ENCODE results near the gene ANKRD55. TPM values are rescaled to one million over a fixed set of nuclear protein-coding genes. Genes with fewer than 3 reads are reported as not detected.
"Not testable (repeated sequence)": the region's sequence is repeated elsewhere in the genome, so short reads cannot be mapped to it uniquely, and the experiment has no call there.

Gene ANKRD55
- total and polyA plus RNA-seq, 5 donors from 2014 or later: 4.1 to 9.0 (median 5.7) TPM

DNA sequence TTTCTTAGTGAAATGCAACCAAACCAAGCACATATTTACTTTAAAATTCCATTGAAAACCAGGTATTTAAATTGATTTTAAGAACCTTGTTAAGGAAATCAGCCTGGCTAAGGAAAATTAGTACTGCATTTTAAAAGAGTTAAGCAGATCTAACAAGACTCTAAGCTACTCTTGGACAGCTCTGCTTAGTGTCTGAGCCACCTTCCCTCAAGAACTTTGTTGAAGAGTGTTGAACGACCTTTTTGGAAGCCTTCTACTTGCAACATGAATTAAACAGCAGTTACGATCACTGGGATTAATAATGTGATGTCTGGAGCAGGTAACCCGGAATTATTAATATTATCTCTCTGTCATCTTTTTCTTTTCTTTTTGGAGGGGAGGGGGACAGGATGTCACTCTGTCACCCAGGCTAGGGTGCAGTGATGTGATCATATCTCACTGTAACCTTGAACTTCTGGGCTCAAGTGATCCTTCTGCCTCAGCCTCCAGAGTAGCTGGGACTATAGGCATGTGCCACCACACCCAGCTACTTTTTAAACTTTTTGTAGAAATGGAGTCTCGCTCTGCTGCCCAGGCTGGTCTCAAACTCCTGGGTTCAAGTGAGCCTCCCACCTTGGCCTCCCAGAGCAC, 74.7 kb downstream of the ANKRD55 start:
- peak in 1 of 3 donors; percentile 32 for DNase-seq
- peak overlapping the region; percentile 71 to 83 (median 81) for H3K27ac Mint-ChIP-seq
- H3K27me3 Mint-ChIP-seq: peaks cover under 1% of the 10 kb centered on the region
- H3K4me3 ChIP-seq (ENCODE audit: low read depth, low read length): no peak overlapping the region
- H3K4me1 ChIP-seq (ENCODE audit: control insufficient read depth, insufficient read depth, low read length, poor library complexity, severe bottlenecking): peaks cover 23% of the 10 kb centered on the region
- H3K4me3 Mint-ChIP-seq: peak overlapping the region in 3 of 4 donors; percentile 20 to 73 (median 63)
- H3K27me3 ChIP-seq (ENCODE audit: control insufficient read depth, insufficient read depth, low read length): no peaks in the 10 kb centered on the region
- H3K27ac ChIP-seq (ENCODE audit: insufficient read depth, low read length, poor library complexity, severe bottlenecking): peak overlapping the region; percentile 39
- no peak for ATAC-seq (ENCODE audit: low read depth in 2 of 2)
- no peaks in the 10 kb centered on the region for H3K36me3 ChIP-seq (ENCODE audit: control insufficient read depth, insufficient read depth, low read length)
- no peaks in the 10 kb centered on the region for H3K9me3 Mint-ChIP-seq
- H3K4me1 Mint-ChIP-seq: peaks cover 20 to 88% (median 46%) of the 10 kb centered on the region in 4 donors
- H3K9me3 ChIP-seq (ENCODE audit: control insufficient read depth in 2 of 2, low read length in 2 of 2): no peaks in the 10 kb centered on the region
- no peaks in the 10 kb centered on the region for H3K36me3 Mint-ChIP-seq

DNA sequence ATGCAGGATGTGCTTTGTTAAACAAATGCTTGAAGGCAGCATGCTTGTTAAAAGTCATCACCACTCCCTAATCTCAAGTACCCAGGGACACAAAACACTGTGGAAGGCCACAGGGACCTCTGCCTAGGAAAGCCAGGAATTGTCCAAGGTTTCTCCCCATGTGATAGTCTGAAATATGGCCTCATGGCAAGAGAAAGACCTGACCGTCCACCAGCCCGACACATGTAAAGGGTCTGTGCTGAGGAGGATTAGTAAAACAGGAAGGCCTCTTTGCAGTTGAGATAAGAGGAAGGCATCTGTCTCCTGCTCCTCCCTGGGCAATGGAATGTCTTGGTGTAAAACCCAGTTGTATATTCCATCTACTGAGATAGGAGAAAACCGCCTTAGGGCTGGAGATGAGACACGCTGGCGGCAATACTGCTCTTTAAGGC, 75.9 kb downstream of the ANKRD55 start:
- not testable (repeated sequence) for DNase-seq; H3K4me3 ChIP-seq (ENCODE audit: low read depth, low read length); H3K9me3 ChIP-seq (ENCODE audit: control insufficient read depth in 2 of 2, low read length in 2 of 2); H3K36me3 ChIP-seq (ENCODE audit: control insufficient read depth, insufficient read depth, low read length); H3K27me3 Mint-ChIP-seq; H3K9me3 Mint-ChIP-seq; H3K36me3 Mint-ChIP-seq; ATAC-seq (ENCODE audit: low read depth in 2 of 2); H3K27me3 ChIP-seq (ENCODE audit: control insufficient read depth, insufficient read depth, low read length)
- Mint-ChIP-seq H3K4me1 (peaks cover 31 to 92% (median 57%) of the 10 kb centered on the region in 4 donors), H3K27ac (peak overlapping the region; percentile 93 to 97 (median 93)), H3K4me3 (peak overlapping the region in 2 of 4 donors; percentile 67 to 76)
- H3K4me1 ChIP-seq (ENCODE audit: control insufficient read depth, insufficient read depth, low read length, poor library complexity, severe bottlenecking): peaks cover 27% of the 10 kb centered on the region
- H3K27ac ChIP-seq (ENCODE audit: insufficient read depth, low read length, poor library complexity, severe bottlenecking): peak overlapping the region; percentile 33

GRCh38 chr5:56156585-56157190, 76.4 kb downstream of the ANKRD55 start:
- H3K36me3 ChIP-seq (ENCODE audit: control insufficient read depth, insufficient read depth, low read length); H3K36me3 Mint-ChIP-seq; H3K9me3 ChIP-seq (ENCODE audit: control insufficient read depth in 2 of 2, low read length in 2 of 2); H3K27me3 ChIP-seq (ENCODE audit: control insufficient read depth, insufficient read depth, low read length); H3K27me3 Mint-ChIP-seq; H3K9me3 Mint-ChIP-seq; H3K4me3 ChIP-seq (ENCODE audit: low read depth, low read length): not testable (repeated sequence)
- peaks cover 31% of the 10 kb centered on the region for H3K4me1 ChIP-seq (ENCODE audit: control insufficient read depth, insufficient read depth, low read length, poor library complexity, severe bottlenecking)
- peak overlapping the region; percentile 63 for H3K27ac ChIP-seq (ENCODE audit: insufficient read depth, low read length, poor library complexity, severe bottlenecking)
- H3K4me3 Mint-ChIP-seq: peak overlapping the region in 2 of 4 donors; percentile 11 to 76
- peak in 2 of 3 donors; percentile 13 to 47 for DNase-seq
- H3K27ac Mint-ChIP-seq: peak overlapping the region; percentile 81 to 93 (median 93)
- ATAC-seq (ENCODE audit: low read depth in 2 of 2): peak; percentile 17 to 41
- peaks cover 33 to 91% (median 58%) of the 10 kb centered on the region in 4 donors for H3K4me1 Mint-ChIP-seq

- H3K4me3 ChIP-seq (ENCODE audit: low read depth, low read length): no peak overlapping the region
- Mint-ChIP-seq H3K27me3 (no peaks in the 10 kb centered on the region), H3K36me3 (no peaks in the 10 kb centered on the region), H3K4me1 (peaks cover 28 to 85% (median 55%) of the 10 kb centered on the region in 4 donors), H3K27ac (peak overlapping the region; percentile 81 to 93 (median 93)), H3K4me3 (peak overlapping the region in 3 of 4 donors; percentile 11 to 38 (median 26)), H3K9me3 (no peaks in the 10 kb centered on the region)
- H3K4me1 ChIP-seq (ENCODE audit: control insufficient read depth, insufficient read depth, low read length, poor library complexity, severe bottlenecking): peaks cover 31% of the 10 kb centered on the region
- H3K27me3 ChIP-seq (ENCODE audit: control insufficient read depth, insufficient read depth, low read length): no peaks in the 10 kb centered on the region
- DNase-seq: no peak
- no peaks in the 10 kb centered on the region for H3K36me3 ChIP-seq (ENCODE audit: control insufficient read depth, insufficient read depth, low read length)
- peak overlapping the region; percentile 63 for H3K27ac ChIP-seq (ENCODE audit: insufficient read depth, low read length, poor library complexity, severe bottlenecking)
- no peaks in the 10 kb centered on the region for H3K9me3 ChIP-seq (ENCODE audit: control insufficient read depth in 2 of 2, low read length in 2 of 2)
- peak in 1 of 2 donors; percentile 23 for ATAC-seq (ENCODE audit: low read depth in 2 of 2)
Measured at GRCh38 chr5:56155992-56156584, 77.0 kb downstream of the ANKRD55 start.

DNA sequence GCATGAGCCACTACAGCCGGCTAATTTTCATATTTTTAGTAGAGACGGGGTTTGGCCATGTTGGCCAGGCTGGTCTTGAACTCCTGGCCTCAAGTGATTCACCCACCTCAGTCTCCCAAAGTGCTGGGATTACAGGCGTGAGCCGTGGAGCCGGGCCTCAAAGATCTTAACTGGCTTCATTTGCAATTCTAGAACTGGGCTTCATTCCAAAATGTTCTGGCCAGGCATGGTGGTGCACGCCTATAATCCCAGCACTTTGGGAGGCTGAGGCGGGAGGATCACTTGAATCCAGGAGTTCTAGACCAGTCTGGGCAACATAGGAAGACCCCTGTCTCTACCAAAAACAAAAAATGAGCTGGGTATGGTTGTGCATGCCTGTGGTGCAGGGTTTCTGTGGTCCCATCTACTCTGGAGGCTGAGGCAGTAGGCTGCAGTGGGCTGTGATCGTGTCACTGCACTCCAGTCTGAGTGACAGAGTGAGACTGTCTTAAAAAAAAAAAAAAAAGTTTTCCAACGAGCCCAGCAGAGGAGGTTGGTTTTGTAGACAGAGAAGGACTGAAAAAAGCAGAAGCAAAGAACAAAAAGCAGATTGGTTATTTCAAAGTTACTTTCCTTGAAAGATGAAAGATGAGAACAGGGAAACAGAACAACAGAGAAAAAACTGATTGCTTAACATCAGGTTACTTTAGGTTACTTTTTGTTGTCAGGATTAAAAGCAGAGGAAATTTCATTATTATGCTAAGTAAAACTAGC, 78.2 kb downstream of the ANKRD55 start:
- no peak for DNase-seq
- Mint-ChIP-seq H3K4me1 (peaks cover 22 to 75% (median 50%) of the 10 kb centered on the region in 4 donors), H3K36me3 (no peaks in the 10 kb centered on the region), H3K27ac (peak overlapping the region; percentile 68 to 92 (median 74)), H3K27me3 (no peaks in the 10 kb centered on the region), H3K9me3 (no peaks in the 10 kb centered on the region), H3K4me3 (peak overlapping the region in 2 of 4 donors; percentile 28 to 51)
- no peaks in the 10 kb centered on the region for H3K27me3 ChIP-seq (ENCODE audit: control insufficient read depth, insufficient read depth, low read length)
- H3K36me3 ChIP-seq (ENCODE audit: control insufficient read depth, insufficient read depth, low read length): no peaks in the 10 kb centered on the region
- H3K4me1 ChIP-seq (ENCODE audit: control insufficient read depth, insufficient read depth, low read length, poor library complexity, severe bottlenecking): peaks cover 31% of the 10 kb centered on the region
- H3K9me3 ChIP-seq (ENCODE audit: control insufficient read depth in 2 of 2, low read length in 2 of 2): no peaks in the 10 kb centered on the region
- H3K4me3 ChIP-seq (ENCODE audit: low read depth, low read length): no peak overlapping the region
- ATAC-seq (ENCODE audit: low read depth in 2 of 2): peak in 1 of 2 donors; percentile 33
- H3K27ac ChIP-seq (ENCODE audit: insufficient read depth, low read length, poor library complexity, severe bottlenecking): peak overlapping the region; percentile 63

- Histone ChIP-seq H3K4me3 (ENCODE audit: low read depth, low read length) (peak overlapping the region; percentile 71), H3K9me3 (ENCODE audit: control insufficient read depth in 2 of 2, low read length in 2 of 2) (no peaks in the 10 kb centered on the region), H3K4me1 (ENCODE audit: control insufficient read depth, insufficient read depth, low read length, poor library complexity, severe bottlenecking) (peaks cover 45% of the 10 kb centered on the region), H3K27me3 (ENCODE audit: control insufficient read depth, insufficient read depth, low read length) (no peaks in the 10 kb centered on the region), H3K27ac (ENCODE audit: insufficient read depth, low read length, poor library complexity, severe bottlenecking) (peak overlapping the region; percentile 67), H3K36me3 (ENCODE audit: control insufficient read depth, insufficient read depth, low read length) (no peaks in the 10 kb centered on the region)
- Mint-ChIP-seq H3K27ac (peak overlapping the region; percentile 44 to 67 (median 66)), H3K4me1 (peaks cover 39 to 74% (median 59%) of the 10 kb centered on the region in 4 donors), H3K4me3 (peak overlapping the region; percentile 55 to 84 (median 66)), H3K36me3 (no peaks in the 10 kb centered on the region), H3K27me3 (no peaks in the 10 kb centered on the region), H3K9me3 (no peaks in the 10 kb centered on the region)
- no peak for ATAC-seq (ENCODE audit: low read depth in 2 of 2)
- peak in 2 of 3 donors; percentile 15 to 74 for DNase-seq
Measured at GRCh38 chr5:56152437-56152836, 80.7 kb downstream of the ANKRD55 start.

- Mint-ChIP-seq H3K4me1 (peaks cover 31 to 67% (median 55%) of the 10 kb centered on the region in 4 donors), H3K27ac (peak overlapping the region in 1 of 3 donors; percentile 14)
- H3K27me3 ChIP-seq (ENCODE audit: control insufficient read depth, insufficient read depth, low read length); H3K27me3 Mint-ChIP-seq; ATAC-seq (ENCODE audit: low read depth in 2 of 2); H3K27ac ChIP-seq (ENCODE audit: insufficient read depth, low read length, poor library complexity, severe bottlenecking); H3K36me3 ChIP-seq (ENCODE audit: control insufficient read depth, insufficient read depth, low read length); H3K36me3 Mint-ChIP-seq; H3K4me3 ChIP-seq (ENCODE audit: low read depth, low read length); H3K4me3 Mint-ChIP-seq; DNase-seq; H3K9me3 ChIP-seq (ENCODE audit: control insufficient read depth in 2 of 2, low read length in 2 of 2); H3K9me3 Mint-ChIP-seq: not testable (repeated sequence)
- H3K4me1 ChIP-seq (ENCODE audit: control insufficient read depth, insufficient read depth, low read length, poor library complexity, severe bottlenecking): peaks cover 38% of the 10 kb centered on the region
Measured at GRCh38 chr5:56150756-56151155, 82.4 kb downstream of the ANKRD55 start.

Data from CD4-positive, CD25-positive, alpha-beta regulatory T cell (primary cell).